GM12878 (cell line): ENCODE data around the gene MYL12B. TPM values are rescaled to one million over a fixed set of nuclear protein-coding genes. Genes with fewer than 3 reads are reported as not detected.

Experiments used
- NFIC ChIP-seq: IDR thresholded peaks from 2 replicates; pipeline ENCODE4 v1.6.1; 2012; ENCODE audit warnings: low read depth, mild to moderate bottlenecking, inconsistent platforms, low read length, moderate library complexity
- NFXL1 ChIP-seq: fragments of 450-650 bp; IDR thresholded peaks from 2 replicates; pipeline ENCODE4 v1.6.1; 2017; ENCODE audit warnings: antibody characterized with exemption, mild to moderate bottlenecking, borderline replicate concordance
- POLR2AphosphoS5 ChIP-seq: IDR thresholded peaks from 2 replicates; pipeline ENCODE4 v1.6.1; 2011; ENCODE audit warnings: mild to moderate bottlenecking, low read length, inconsistent platforms
- SREBF1 ChIP-seq: IDR thresholded peaks from 2 replicates; pipeline ENCODE4 v1.6.1; 2012; ENCODE audit warnings: mild to moderate bottlenecking, low read length
- STAT3 ChIP-seq: IDR thresholded peaks from 2 replicates; pipeline ENCODE4 v1.6.1; 2011; ENCODE audit warnings: low read depth, low read length, improper control_type of control experiment
- SUZ12 ChIP-seq: fragments of 200-600 bp; sonication (generic); IDR thresholded peaks from one replicate; pipeline ENCODE4 v1.6.1; 2018; ENCODE audit warnings: antibody characterized with exemption, mild to moderate bottlenecking; ENCODE audit not compliant: unreplicated experiment
- ZNF207 ChIP-seq: fragments of 450-650 bp; IDR thresholded peaks from 2 replicates; pipeline ENCODE4 v1.6.1; 2014; ENCODE audit warnings: antibody characterized with exemption, mild to moderate bottlenecking, borderline replicate concordance
- polyA plus RNA-seq, 11 experiments: library from polyadenylated mRNA; depleted of rRNA in 4 of 11; unstranded in 6 of 11; stranded (reverse) in 5 of 11; fragments of >200 nt; fragmentation: Nextera tagmentation in 4 of 11; fragmentation: Illumina TruSeq in 1 of 11; extraction: Ambion mirVana in 4 of 11; extraction: Trizol in 1 of 11; gene quantifications; 1 replicate in 1 of 11; 2 replicates in 10 of 11; pipeline versions ENCODE4 v1.2.1 to v1.2.3, GENCODE V29; 2011 to 2016; ENCODE audit warnings: inconsistent platforms in 2 of 11, missing spikeins in 2 of 11, low read depth in 1 of 11
- total RNA-seq, 4 experiments: library from RNA; depleted of rRNA in 3 of 4; stranded (reverse); fragments of >200 nt in 3 of 4; fragmentation: Illumina TruSeq in 1 of 4; extraction: Trizol in 1 of 4; gene quantifications; 2 replicates each; pipeline versions ENCODE4 v1.2.1 to v1.2.3, GENCODE V29; 2013 to 2021
- TF ChIP-seq, protein P1 (sequence below): IDR thresholded peaks from 2 replicates; pipeline ENCODE4 v1.6.1; 2011; ENCODE audit warnings: borderline replicate concordance, low read depth, mild to moderate bottlenecking, moderate library complexity, mixed read lengths, low read length; ENCODE audit not compliant: insufficient read depth; ENCODE audit errors: extremely low read length
- TF ChIP-seq, protein P2 (sequence below): fragments of 450-650 bp; IDR thresholded peaks from 2 replicates; pipeline ENCODE4 v1.6.1; 2017; ENCODE audit warnings: mild to moderate bottlenecking, moderate library complexity
- TF ChIP-seq, protein P3 (sequence below): fragments of 450-650 bp; IDR thresholded peaks from 2 replicates; pipeline ENCODE4 v1.6.1; 2017; ENCODE audit warnings: low read depth, mild to moderate bottlenecking, moderate library complexity

MYL12B gene
- total and polyA plus RNA-seq, 10 of the 15 experiments (the other 5 are each of a cell fraction or from before 2014, with no cell fraction given) = 179 to 739 (median 400) TPM

DNA sequence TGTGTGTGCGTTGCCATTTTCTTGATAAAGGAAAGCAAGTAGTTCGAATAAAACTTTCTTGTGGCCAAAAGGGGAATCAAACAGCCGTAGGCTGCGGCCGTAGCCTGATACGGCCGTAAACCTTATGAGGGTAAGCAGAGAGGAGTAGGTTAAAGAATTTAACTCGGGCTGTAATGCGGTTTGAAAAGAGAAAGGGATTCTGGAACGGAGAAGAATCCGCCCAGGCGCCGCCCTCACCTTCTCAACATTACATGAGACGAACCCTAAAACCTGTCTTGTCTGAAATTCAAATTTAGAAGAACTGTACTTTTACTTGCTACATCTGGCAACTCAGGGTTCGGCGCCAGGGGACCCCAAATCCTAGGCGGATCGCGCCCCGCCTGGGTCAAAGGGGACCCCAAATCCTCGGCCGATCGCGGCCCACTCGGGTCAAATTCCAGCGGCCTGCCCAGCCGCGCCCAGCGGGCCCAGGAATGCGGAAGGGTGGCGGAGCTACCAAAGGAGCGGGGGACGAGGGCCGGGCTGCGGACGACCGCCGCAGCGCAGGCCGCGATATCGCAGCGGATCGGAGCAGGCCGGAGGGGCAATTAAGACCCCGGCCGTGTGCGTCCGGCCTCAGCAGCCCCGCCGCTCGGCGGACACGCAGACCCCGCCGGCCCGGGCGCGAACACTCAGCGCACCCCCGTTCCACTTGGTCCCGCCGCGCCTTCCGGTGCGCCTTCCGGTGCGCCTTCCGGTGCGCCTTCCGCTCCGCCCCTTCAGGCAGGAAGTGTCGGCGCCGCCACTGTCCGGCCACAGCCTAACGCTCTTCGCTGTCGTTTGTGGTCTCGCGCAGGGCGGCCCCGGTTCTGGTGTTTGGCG lies at the start of gene MYL12B (continued):
- TF ChIP-seq SUZ12 (no peak), NFIC (no peak), NFXL1 (no peak), STAT3 (no peak), ZNF207 (peak; percentile 99), POLR2AphosphoS5 (peak; percentile 84; the same call in 1 of the 2 replicates), SREBF1 (peak; percentile 96)
- TF ChIP-seq, protein P1, sequence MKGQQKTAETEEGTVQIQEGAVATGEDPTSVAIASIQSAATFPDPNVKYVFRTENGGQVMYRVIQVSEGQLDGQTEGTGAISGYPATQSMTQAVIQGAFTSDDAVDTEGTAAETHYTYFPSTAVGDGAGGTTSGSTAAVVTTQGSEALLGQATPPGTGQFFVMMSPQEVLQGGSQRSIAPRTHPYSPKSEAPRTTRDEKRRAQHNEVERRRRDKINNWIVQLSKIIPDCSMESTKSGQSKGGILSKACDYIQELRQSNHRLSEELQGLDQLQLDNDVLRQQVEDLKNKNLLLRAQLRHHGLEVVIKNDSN = no peak
- TF ChIP-seq, protein P2, sequence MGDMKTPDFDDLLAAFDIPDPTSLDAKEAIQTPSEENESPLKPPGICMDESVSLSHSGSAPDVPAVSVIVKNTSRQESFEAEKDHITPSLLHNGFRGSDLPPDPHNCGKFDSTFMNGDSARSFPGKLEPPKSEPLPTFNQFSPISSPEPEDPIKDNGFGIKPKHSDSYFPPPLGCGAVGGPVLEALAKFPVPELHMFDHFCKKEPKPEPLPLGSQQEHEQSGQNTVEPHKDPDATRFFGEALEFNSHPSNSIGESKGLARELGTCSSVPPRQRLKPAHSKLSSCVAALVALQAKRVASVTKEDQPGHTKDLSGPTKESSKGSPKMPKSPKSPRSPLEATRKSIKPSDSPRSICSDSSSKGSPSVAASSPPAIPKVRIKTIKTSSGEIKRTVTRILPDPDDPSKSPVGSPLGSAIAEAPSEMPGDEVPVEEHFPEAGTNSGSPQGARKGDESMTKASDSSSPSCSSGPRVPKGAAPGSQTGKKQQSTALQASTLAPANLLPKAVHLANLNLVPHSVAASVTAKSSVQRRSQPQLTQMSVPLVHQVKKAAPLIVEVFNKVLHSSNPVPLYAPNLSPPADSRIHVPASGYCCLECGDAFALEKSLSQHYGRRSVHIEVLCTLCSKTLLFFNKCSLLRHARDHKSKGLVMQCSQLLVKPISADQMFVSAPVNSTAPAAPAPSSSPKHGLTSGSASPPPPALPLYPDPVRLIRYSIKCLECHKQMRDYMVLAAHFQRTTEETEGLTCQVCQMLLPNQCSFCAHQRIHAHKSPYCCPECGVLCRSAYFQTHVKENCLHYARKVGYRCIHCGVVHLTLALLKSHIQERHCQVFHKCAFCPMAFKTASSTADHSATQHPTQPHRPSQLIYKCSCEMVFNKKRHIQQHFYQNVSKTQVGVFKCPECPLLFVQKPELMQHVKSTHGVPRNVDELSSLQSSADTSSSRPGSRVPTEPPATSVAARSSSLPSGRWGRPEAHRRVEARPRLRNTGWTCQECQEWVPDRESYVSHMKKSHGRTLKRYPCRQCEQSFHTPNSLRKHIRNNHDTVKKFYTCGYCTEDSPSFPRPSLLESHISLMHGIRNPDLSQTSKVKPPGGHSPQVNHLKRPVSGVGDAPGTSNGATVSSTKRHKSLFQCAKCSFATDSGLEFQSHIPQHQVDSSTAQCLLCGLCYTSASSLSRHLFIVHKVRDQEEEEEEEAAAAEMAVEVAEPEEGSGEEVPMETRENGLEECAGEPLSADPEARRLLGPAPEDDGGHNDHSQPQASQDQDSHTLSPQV = no peak
- TF ChIP-seq, protein P3, sequence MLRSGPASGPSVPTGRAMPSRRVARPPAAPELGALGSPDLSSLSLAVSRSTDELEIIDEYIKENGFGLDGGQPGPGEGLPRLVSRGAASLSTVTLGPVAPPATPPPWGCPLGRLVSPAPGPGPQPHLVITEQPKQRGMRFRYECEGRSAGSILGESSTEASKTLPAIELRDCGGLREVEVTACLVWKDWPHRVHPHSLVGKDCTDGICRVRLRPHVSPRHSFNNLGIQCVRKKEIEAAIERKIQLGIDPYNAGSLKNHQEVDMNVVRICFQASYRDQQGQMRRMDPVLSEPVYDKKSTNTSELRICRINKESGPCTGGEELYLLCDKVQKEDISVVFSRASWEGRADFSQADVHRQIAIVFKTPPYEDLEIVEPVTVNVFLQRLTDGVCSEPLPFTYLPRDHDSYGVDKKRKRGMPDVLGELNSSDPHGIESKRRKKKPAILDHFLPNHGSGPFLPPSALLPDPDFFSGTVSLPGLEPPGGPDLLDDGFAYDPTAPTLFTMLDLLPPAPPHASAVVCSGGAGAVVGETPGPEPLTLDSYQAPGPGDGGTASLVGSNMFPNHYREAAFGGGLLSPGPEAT = peak; percentile 84
- TF ChIP-seq, all 136 proteins: peak for 60
